Measurements from ENCODE around the gene ZNF473. TPM values are rescaled to one million over a fixed set of nuclear protein-coding genes. Genes with fewer than 3 reads are reported as not detected.

The ZNF473 gene
- polyA plus RNA-seq, 1 donor (not counting 4 experiments of a cell fraction or from before 2014, with no cell fraction given) = 7.7 TPM

GRCh38 chr19:50042363-50043024, 16.7 kb downstream of the ZNF473 start:
- no peak overlapping the region for H3K9ac ChIP-seq (ENCODE audit: control insufficient read depth, extremely low read depth, insufficient read depth, low read length)
- TF ChIP-seq CTCF (optimal IDR thresholded peaks at IDR 0.05 in 1 of 3, IDR thresholded peaks at IDR 0.05 in 1 of 3, conservative IDR thresholded peaks at IDR 0.05 in 1 of 3; ENCODE audit: extremely low read depth in 1 of 3, insufficient read depth in 2 of 3, low read length in 3 of 3) = no peak
- no peak for TF ChIP-seq EZH2 (IDR thresholded peaks at IDR 0.05; ENCODE audit: low read length)
- no peak overlapping the region for H3K4me3 ChIP-seq (ENCODE audit: control insufficient read depth in 2 of 3, extremely low read depth in 1 of 3, insufficient read depth in 2 of 3, low read depth in 1 of 3, low read length in 3 of 3)
- H4K20me1 ChIP-seq (ENCODE audit: control insufficient read depth, extremely low read depth, insufficient read depth, low read length) = no peaks in the 10 kb centered on the region
- H3K79me2 ChIP-seq (ENCODE audit: control insufficient read depth, insufficient read depth, low read length) = peaks cover 2% of the 10 kb centered on the region
- H3K9me1 ChIP-seq (ENCODE audit: control insufficient read depth, extremely low read depth, insufficient read depth, low read length) = no peaks in the 10 kb centered on the region
- dilution Hi-C loops (cut with MboI; ENCODE audit: extremely low pct_ligation_motif_present, low sequenced_read_pairs) = no loop called here
- no peak overlapping the region for H2AFZ ChIP-seq (ENCODE audit: control insufficient read depth, low read length)
- no peak overlapping the region for H3K4me2 ChIP-seq (ENCODE audit: control insufficient read depth, extremely low read depth, insufficient read depth, low read depth, low read length)
- H3K27me3 ChIP-seq (ENCODE audit: control insufficient read depth, extremely low read depth, insufficient read depth, low read length) = no peaks in the 10 kb centered on the region
- H3K36me3 ChIP-seq (ENCODE audit: control insufficient read depth in 2 of 2, extremely low read depth in 1 of 2, insufficient read depth in 2 of 2, low read length in 2 of 2) = peaks cover 62 to 72% of the 10 kb centered on the region in 2 experiments
- peaks cover under 1% of the 10 kb centered on the region for H3K4me1 ChIP-seq (ENCODE audit: control insufficient read depth, extremely low read depth, insufficient read depth, low read length)
- no peak overlapping the region for H3K27ac ChIP-seq (ENCODE audit: control insufficient read depth, insufficient read depth, low read length)
- FAIRE-seq = no peak
- H3K9me3 ChIP-seq (ENCODE audit: control insufficient read depth, low read depth, low read length) = peaks cover 36% of the 10 kb centered on the region
- DNase-seq (ENCODE audit: low read depth, low spot score) = no peak

GRCh38 chr19:50043967-50044366, 18.2 kb downstream of the ZNF473 start:
- H3K9me1 ChIP-seq (ENCODE audit: control insufficient read depth, extremely low read depth, insufficient read depth, low read length) = no peaks in the 10 kb centered on the region
- H3K4me3 ChIP-seq (ENCODE audit: control insufficient read depth in 2 of 3, extremely low read depth in 1 of 3, insufficient read depth in 2 of 3, low read depth in 1 of 3, low read length in 3 of 3) = no peak overlapping the region
- TF ChIP-seq CTCF (optimal IDR thresholded peaks at IDR 0.05 in 1 of 3, IDR thresholded peaks at IDR 0.05 in 1 of 3, conservative IDR thresholded peaks at IDR 0.05 in 1 of 3; ENCODE audit: extremely low read depth in 1 of 3, insufficient read depth in 2 of 3, low read length in 3 of 3) = no peak
- TF ChIP-seq EZH2 (IDR thresholded peaks at IDR 0.05; ENCODE audit: low read length) = no peak
- no peaks in the 10 kb centered on the region for H3K4me1 ChIP-seq (ENCODE audit: control insufficient read depth, extremely low read depth, insufficient read depth, low read length)
- H4K20me1 ChIP-seq (ENCODE audit: control insufficient read depth, extremely low read depth, insufficient read depth, low read length) = no peaks in the 10 kb centered on the region
- FAIRE-seq (no peak), DNase-seq (ENCODE audit: low read depth, low spot score) (no peak)
- H3K9me3 ChIP-seq (ENCODE audit: control insufficient read depth, low read depth, low read length) = peaks cover 43% of the 10 kb centered on the region
- H3K36me3 ChIP-seq (ENCODE audit: control insufficient read depth in 2 of 2, extremely low read depth in 1 of 2, insufficient read depth in 2 of 2, low read length in 2 of 2) = peaks cover 59 to 72% of the 10 kb centered on the region in 2 experiments
- no peaks in the 10 kb centered on the region for H3K79me2 ChIP-seq (ENCODE audit: control insufficient read depth, insufficient read depth, low read length)
- H3K4me2 ChIP-seq (ENCODE audit: control insufficient read depth, extremely low read depth, insufficient read depth, low read depth, low read length) = no peak overlapping the region
- dilution Hi-C loops (cut with MboI; ENCODE audit: extremely low pct_ligation_motif_present, low sequenced_read_pairs) = no loop called here
- no peak overlapping the region for H2AFZ ChIP-seq (ENCODE audit: control insufficient read depth, low read length)
- H3K27ac ChIP-seq (ENCODE audit: control insufficient read depth, insufficient read depth, low read length) = no peak overlapping the region
- no peak overlapping the region for H3K9ac ChIP-seq (ENCODE audit: control insufficient read depth, extremely low read depth, insufficient read depth, low read length)
- H3K27me3 ChIP-seq (ENCODE audit: control insufficient read depth, extremely low read depth, insufficient read depth, low read length) = no peaks in the 10 kb centered on the region

All from keratinocyte (primary cell).